HG03442 (cell line): ENCODE data around the gene ASB16.

Source experiments
- ATAC-seq: cut with Tn5 transposase; IDR thresholded peaks from one replicate; pipeline ENCODE4 v1.9.1; 2021; ENCODE audit warnings: mild to moderate bottlenecking, moderate library complexity; ENCODE audit not compliant: unreplicated experiment

The ASB16 gene

GRCh38 chr17:44221862-44222111, 51.3 kb downstream of the ASB16 start:
- no peak for ATAC-seq

- ATAC-seq = no peak
These were observed 51.8 kb downstream of the ASB16 start for GRCh38 chr17:44222112-44222869.

GRCh38 chr17:44223541-44224071, 53.1 kb downstream of the ASB16 start:
- no peak for ATAC-seq
